NCI-H524 treated with DMSO at 0.1 percent for 48 hours (cell line): Measurements from ENCODE around the gene ARHGEF25.
"Not testable (repeated sequence)": the region's sequence is repeated elsewhere in the genome, so short reads cannot be mapped to it uniquely, and the experiment has no call there.

Source experiments
- DNase-seq: peaks from one replicate; lab custom pipeline; 2025; lab: John Stamatoyannopoulos, UW

Gene ARHGEF25

DNA sequence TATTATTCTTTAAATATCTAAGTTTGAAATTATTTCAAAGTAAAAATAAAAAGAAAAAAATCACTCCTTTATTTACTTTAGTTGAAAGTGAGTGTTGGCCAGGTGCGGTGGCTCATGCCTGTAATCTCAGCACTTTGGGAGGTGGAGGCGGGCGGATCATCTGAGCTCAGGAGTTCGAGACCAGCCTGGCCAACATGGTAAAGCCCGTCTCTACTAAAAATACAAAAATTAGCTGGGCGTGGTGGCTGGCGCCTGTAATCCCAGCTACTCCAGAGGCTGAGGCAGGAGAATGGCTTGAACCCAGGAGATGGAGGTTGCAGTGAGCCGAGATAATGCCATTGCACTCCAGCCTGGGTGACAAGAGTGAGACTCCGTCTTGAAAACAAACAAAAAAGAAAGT is 25.5 kb downstream of the ARHGEF25 start:
- not testable (repeated sequence) for DNase-seq

DNA sequence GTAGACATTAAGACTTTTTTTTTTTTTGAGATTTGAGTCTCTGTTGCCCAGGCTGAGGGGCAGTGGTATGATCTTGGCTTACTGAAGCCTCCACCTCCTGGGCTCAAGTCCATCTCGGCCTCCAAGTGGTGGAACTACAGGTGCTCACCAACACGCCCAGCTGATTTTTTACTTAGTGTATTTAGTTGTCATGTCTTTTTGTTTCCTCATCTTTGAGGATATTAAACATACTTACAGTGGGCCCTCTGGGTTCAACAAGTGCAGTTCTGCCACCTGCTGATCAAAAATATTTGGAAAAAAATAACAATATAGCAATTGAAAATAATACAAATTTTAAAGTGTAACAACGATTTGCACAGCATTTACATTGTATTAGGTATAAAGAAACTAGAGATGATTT is 26.1 kb downstream of the ARHGEF25 start:
- DNase-seq = no peak

DNA sequence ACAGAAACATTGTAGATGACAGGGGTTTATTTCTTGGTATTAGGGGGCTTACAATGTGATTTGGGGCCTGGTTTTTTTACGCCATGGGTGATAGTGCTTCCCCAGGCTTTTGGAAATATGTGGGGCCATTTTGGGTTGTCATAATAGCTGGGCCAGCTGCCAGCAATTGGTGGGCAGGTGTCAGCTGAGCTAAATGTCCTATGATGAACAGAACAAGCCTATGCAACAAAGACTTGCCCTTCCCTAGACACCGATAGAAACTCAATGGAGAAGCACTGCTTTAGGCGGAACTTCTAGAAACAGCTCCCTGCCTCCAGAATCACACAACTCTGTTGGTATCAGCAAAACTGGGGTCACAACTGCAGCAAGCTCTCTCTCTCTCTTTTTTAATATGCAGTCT is 26.9 kb downstream of the ARHGEF25 start:
- no peak for DNase-seq

DNA sequence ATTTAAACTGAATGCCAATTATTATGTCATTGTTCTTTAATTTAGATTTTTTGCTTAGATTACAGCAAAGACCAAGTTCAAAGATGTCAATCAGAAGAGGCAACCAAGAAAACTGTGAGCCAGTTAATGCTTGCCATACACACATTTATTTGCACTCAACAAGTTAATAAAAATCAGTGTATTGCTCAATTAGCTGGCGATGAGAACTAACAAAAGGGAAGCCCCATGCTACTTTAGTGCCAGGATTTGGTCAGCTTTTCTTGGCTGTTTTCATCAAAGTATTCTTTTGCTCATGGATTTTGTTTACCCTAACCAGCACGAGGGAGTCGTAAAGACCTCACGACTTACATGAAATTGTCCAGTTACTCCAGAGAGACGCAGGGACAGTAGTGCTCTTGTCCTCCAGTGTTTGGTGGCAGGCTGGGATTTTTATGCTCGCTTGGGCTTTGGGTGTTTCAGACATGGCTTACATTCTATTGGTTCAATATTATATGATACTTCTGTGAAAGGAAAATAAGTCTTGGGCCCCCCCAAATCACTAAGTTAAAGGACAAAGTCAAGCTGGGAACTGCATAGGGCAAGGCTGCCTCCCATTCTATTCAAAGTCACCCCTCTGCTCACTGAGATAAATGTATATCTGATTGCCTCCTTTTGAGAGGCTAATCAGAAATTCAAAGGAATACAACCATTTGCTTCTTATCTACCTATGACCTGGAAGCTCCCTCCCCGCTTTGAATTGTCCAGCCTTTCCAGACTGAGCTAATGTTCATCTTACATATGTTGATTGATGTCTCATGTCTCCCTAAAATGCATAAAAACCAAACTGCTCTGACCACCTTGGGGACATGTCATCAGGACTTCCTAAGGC is 29.2 kb downstream of the ARHGEF25 start:
- no peak for DNase-seq

DNA sequence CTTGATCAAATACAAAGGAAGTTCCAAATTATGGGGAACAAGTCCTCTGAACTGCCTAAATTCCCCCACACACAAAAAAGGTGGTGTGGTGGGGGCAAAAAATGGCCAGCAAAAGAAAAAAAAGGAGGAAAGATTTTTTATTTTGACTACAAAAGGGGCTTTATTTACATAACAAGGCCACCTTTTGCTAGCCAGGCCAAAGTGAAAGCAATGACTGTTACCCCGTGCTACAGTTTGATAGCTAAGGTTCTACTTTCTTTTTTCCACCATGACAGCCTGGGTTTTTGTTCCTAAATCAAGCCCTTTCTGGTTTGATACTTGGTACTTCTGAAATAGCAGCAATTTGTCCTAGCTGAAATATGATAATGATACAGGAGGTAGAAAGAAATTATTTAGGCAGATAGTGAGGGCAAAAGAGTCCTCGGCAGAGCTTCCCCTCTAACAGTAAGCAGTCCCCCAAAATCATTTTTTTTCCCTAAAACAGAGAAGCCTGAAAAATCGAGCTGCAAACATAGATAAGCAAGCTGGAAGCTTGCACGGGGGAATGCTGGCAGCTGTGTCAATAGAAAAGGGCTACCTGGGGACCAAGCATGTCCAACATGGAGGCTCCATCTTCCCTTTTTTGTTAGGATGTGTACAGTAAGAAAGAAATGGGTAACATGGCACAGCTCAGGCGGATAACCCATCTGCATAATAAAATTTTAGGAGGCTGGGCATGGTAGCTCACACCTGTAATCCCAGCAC is 30.6 kb downstream of the ARHGEF25 start:
- no peak for DNase-seq

DNA sequence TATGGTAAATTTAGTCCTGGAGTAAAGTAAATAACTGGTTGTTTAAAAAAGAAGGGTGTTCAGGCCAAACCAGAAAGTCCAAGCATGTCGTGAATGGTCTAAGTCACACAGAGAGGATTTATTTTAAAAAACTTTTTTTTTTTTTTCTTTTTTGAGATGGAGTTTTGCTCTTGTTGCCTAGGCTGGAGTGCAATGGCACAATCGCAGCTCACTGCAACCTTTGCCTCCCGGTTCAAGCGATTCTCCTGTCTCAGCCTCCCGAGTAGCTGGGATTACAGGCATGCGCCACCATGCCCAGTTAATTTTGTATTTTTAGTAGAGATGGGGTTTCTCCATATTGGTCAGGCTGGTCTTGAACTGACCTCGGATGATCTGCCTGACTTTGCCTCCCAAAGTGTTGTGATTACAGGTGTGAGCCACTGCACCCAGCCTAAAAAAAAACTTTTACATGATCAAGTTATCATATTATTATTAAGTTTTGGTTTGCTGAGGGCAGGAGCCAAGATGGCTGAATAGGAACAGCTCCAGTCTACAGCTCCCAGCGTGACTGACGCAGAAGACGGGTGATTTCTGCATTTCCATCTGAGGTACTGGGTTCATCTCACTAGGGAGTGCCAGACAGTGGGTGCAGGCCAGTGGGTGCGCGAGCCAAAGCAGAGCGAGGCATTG is 34.9 kb downstream of the ARHGEF25 start:
- not testable (repeated sequence) for DNase-seq

DNA sequence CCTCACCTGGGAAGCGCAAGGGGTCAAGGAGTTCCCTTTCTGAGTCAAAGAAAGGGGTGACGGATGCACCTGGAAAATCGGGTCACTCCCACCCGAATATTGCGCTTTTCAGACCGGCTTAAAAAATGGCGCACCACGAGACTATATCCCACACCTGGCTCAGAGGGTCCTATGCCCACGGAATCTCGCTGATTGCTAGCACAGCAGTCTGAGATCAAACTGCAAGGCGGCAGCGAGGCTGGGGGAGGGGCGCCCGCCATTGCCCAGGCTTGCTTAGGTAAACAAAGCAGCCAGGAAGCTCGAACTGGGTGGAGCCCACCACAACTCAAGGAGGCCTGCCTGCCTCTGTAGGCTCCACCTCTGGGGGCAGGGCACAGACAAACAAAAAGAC is 35.4 kb downstream of the ARHGEF25 start:
- DNase-seq = not testable (repeated sequence)

DNA sequence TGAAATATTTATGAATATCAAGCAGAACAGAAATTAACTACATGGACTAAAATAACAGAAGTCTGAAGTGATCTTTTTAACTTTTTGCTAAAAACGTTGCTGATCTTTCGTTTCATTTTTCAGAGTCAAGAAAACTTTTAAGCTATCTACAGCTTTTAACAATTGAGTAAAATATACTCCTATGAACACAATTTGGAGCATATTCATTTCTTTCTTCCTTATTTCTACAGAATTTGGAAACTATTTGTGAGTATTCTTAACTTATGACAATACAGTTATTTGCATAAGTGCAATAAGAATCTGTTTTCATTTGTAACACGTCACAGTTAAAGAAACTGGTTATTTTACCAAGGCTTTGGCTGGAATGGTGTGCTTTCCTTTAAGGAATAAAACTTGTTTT is 42.8 kb downstream of the ARHGEF25 start:
- no peak for DNase-seq

DNA sequence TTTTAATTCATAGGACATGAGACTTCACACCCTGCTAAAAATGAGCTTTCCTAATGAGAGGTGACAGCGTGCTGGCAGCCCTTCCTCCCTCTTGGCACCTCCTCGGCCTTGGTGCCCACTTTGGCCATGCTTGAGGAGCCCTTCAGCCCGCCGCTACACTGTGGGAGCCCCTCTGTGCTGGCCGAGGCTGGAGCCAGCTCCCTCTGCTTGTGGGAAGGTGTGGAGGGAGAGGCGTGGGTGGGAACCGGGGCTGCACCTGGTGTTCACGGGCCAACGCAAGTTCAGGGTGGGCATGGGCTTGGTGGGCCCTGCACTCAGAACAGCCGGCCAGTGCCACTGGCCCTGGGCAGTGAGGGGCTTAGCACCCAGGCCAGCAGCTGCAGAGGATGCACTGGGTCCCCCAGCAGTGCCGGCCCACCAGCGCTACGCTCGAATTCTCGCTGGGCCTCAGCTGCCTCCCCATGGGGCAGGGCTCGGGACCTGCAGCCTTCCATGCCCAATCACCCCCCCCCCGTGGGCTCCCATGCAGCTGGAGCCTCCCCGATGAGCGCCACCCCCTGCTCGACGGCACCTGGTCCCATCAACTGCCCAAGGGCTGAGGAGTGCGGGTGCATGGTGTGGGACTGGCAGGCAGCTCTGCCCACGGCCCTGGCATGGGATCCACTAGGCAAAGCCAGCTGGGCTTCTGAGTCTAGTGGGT is 44.5 kb downstream of the ARHGEF25 start:
- DNase-seq = no peak

DNA sequence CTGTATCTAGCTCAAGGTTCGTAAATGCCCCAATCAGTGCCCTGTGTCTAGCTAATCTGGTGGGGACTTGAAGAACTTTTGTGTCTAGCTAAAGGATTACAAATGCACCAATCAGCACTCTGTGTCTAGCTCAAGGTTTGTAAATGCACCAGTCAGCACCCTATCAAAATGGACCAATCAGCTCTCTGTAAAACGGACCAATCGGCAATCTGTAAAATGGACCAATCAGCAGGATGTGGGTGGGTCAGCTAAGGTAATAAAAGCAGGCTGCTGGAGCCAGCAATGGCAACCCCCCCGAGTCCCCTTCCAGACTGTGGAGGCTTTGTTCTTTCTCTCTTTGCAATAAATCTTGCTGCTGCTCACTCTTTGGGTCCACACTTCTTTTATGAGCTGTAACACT is 45.2 kb downstream of the ARHGEF25 start:
- not testable (repeated sequence) for DNase-seq

DNA sequence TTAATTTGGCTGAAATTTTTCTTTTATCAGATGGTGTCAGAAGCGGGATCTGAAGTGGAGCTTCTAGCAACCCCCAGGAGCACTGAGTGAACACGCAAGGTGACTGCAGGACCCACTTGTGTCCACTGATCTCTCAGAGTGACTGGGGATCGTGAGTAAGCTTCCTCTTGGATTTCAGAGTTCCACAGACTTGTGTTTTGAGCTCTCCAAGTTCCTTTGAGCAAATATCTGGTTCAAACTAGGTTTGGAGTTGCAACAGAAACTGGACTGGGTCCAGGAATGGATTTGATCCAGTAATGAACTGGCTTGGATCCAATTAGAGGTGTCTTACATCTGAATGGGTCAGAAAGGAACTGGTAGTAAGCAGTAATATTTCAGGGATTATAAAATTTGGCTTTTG is 46.5 kb downstream of the ARHGEF25 start:
- no peak for DNase-seq

DNA sequence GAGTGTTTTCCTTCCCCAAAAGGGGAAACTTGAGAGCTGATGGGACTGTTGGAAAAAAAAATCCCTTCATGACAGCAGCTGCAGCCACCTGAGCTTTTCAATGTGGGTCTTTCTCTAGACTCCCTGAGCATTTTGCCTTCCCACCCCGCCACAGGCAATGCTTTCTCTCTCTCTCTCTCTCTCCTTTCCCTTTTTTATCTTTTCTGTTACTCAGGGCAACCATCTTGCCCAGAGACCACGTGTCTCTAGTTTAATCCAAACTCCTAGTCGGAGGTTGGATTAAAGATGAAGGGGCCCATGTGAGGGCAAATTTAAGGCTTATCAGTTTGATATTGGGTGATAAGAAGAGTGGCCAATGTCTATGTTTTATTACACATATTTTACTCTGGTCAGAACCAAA is 47.7 kb downstream of the ARHGEF25 start:
- DNase-seq = no peak

DNA sequence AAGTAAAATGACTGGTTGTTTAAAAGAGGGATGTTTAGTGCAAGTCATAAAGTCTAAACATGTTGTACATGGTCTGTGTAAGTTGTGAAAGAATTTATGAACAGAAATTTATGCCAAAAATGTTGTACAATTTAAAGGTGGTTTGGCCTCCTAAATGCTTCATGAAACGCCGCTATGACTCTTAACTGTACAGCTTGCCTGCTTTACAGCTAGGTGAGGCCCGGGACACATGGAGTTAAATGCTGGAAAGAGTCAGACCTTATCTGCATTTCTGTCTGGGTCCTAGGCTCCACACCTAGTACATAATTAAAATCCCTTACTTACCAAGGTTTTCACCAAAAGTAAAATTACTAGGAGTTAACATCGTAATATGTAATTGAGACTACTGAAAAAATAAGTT is 50.1 kb downstream of the ARHGEF25 start:
- no peak for DNase-seq

DNA sequence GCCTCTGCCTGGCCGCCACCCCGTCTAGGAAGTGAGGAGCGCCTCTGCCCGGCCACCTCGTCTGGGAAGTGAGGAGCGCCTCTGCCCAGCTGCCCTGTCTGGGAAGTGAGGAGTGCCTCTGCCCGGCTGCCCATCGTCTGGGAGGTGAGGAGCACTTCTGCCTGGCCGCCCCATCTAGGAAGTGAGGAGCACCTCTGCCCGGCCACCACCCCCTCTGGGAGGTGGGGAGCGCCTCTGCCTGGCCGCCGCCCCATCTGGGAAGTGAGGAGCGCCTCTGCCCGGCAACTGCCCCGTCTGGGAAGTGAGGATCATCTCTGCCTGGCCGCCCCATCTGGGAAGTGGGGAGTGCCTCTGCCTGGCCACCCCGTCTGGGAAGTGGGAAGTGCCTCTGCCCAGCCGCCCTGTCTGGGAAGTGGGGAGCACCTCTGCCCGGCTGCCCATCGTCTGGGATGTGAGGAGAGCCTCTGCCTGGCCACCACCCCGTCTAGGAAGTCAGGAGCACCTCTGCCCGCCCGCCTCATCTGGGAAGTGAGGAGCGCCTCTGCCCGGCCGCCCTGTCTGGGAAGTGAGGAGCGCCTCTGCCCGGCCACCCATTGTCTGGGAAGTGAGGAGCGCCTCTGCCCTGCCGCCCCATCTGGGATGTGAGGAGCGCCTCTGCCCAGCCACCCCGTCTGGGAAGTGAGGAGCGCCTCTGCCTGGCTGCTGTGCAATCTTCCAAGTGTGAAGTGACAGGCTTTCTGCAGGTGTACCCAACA is 54.0 kb downstream of the ARHGEF25 start:
- DNase-seq = not testable (repeated sequence)
